Dedifferentiated amniotic fluid mesenchymal stem cell (primary cell): ENCODE measurements around the gene FOXF2.

Experiments
- DNase-seq: peaks from one replicate; pipeline ENCODE4 v3.0.0-alpha.2; 2016; ENCODE audit errors: extremely low spot score

The FOXF2 gene

GRCh38 chr6:1378065-1379016, 11.0 kb upstream of the FOXF2 start:
- no peak for DNase-seq

DNA sequence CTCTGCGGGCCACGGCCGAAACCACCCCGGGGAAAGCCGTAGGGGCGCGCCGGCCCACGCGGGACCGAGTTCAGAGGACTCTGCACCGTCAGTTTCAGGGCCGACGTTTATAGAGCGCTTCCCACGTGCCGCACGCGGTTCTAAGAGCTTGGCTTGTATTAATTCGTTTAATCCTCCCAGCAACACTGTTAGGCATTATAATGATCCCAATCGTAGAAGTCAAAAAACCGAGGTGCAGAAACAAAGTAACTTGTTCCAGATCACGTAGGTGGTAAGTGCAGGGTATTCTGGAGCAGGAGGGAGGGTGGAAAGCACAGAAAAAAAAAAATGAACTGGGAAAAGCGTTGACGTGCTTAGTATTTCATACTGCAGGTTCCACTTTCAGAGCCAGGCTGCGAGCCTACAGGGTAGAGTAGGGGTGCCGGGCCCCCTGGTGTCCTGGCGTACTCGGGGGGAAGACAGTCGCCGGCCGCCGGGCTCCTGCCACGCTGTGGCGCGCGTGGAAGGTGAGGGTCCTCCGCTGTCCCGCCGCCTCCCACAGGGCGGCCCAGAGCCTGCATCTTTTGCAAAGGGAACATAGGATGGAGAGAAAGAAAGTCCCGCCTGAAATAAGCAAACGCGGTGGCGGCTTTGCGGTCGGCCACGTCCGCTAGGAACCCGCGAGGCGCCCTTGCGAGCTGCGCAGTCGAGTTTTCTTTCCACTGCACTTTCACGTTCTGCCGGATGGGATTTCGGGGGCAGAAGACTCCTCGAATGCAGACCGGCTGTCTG, 10.2 kb upstream of the FOXF2 start:
- no peak for DNase-seq

GRCh38 chr6:1379788-1380147, 9.6 kb upstream of the FOXF2 start:
- DNase-seq, result no peak

DNA sequence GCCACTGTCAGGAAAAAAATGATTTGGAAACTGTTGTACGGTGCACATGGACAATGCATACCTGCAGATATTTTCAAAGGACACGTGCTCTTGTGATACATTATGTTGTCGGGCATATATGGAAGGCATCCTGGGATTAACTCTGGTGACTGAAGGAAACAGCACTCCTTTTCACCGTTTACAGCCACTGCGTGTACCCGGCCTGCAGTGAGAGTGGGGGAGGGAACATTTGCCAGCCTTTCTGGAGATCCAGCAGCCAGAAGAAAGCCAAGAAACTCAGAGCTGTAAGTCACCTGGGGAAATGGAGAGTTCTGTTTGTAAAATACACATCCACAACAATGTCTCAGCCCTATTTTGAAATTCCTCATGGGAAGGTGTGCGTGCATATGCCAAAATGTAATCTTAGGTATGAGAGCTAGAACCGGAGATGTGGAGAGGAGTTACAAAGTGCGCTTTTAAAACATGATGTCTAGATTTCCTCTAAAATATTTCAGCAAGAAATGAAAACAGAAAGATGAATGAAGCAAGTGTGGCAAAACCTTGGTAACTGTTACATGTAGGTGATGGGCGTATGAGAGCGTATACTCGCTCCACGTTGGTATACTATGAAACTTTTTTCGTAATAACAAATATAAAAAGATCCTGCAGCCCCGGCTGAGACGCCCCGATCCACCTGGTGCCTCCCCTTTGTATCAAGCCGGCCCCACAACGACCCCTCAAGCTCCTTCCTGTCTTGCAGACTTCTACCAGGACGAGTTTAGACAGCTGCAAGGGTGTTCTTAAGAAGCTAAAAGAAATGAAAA, 8.6 kb upstream of the FOXF2 start:
- DNase-seq, result no peak

GRCh38 chr6:1381481-1382330, 7.7 kb upstream of the FOXF2 start:
- DNase-seq, result no peak

- no peak for DNase-seq
These were observed 7.0 kb upstream of the FOXF2 start for GRCh38 chr6:1382331-1382882.

- DNase-seq, result no peak
These were observed 6.3 kb upstream of the FOXF2 start for GRCh38 chr6:1382883-1383728.

- DNase-seq, result no peak
These were observed 5.4 kb upstream of the FOXF2 start for GRCh38 chr6:1383729-1384548.

- no peak for DNase-seq
These were observed 4.7 kb upstream of the FOXF2 start for GRCh38 chr6:1384549-1385128.

DNA sequence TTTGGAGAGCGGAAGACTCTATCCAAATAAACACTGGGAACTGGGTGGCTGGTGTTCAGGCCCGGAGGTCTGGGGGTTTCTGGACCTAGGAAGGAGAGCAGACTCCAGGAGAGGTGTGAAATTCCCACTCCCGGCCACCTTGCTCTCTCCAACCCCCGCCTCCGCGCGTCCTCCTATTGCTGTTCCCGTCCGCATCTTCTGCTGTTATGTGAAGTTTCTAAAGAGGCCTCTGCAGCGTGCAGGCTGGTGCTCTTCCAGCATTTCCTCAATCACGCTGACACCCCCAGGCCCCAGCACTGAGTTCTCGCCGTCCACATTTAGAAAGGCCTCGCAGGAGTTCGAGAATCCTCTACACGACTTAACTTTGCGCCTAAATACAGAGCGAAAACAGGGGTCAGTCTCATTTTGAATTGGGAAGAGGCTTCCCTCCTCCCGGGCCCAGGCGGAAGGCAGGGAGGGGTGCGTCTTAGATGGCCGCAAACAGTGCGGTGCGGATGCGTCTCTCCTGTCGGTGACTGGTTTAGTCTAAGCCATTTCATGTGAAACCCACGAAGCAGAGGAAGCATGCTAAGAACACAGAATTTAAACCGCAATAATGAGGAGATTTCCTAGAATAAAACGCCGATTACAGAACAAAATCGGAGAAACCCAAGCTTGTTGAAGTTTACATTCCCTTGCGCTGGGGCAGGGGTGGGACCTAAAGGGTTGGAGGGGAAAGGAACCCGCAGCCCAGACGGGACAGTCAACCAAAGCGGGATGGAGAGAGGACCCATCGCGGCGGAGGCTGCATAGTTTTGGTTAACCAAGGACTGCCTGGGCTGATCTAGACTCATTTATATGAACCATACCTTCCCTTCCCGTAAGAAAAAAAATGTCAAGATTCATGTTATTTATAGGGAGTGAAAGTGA, 4.0 kb upstream of the FOXF2 start:
- DNase-seq, result no peak

- no peak for DNase-seq
These were observed 3.2 kb upstream of the FOXF2 start for GRCh38 chr6:1386038-1386709.

GRCh38 chr6:1387538-1387875, 1.9 kb upstream of the FOXF2 start:
- DNase-seq, result no peak

DNA sequence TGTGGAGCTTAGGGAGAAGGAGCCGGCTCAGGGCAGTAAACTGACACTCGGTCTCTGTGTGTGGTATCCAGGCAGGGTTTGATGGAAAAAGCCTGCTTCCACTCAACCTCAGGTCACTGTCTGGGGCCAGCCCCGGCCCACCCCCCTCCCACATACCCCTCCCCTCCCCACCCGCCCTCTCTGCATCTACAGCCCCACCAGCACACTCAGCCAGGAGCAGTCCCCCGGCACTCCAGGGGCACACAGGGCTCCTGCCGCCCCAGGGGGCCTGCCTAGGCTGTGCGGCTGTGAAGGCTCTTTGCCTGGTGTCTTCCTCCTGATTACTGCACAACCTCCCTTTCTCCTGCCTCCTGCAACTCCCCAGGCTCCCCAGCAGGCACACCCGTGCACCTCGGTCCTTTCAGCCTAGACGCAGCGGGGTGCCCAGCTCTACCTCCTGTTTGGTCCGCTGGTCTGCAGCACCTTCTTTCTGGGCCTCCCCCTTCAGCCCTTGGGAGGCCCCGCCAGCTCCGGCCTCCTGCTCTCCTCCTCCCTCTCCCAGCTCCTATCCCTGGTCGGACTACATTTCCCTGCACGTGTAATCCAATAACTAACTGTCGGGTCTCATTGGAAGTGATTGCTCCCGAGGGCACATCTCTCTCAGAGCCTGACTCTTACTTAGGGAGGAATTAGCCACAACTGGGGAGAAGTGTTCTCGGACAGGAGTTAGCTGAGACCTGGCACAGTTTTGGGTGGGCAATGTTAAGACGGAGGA, 1.3 kb upstream of the FOXF2 start:
- DNase-seq, result no peak

- no peak for DNase-seq
These were observed 577 bp upstream of the FOXF2 start for GRCh38 chr6:1388630-1389368.

DNA sequence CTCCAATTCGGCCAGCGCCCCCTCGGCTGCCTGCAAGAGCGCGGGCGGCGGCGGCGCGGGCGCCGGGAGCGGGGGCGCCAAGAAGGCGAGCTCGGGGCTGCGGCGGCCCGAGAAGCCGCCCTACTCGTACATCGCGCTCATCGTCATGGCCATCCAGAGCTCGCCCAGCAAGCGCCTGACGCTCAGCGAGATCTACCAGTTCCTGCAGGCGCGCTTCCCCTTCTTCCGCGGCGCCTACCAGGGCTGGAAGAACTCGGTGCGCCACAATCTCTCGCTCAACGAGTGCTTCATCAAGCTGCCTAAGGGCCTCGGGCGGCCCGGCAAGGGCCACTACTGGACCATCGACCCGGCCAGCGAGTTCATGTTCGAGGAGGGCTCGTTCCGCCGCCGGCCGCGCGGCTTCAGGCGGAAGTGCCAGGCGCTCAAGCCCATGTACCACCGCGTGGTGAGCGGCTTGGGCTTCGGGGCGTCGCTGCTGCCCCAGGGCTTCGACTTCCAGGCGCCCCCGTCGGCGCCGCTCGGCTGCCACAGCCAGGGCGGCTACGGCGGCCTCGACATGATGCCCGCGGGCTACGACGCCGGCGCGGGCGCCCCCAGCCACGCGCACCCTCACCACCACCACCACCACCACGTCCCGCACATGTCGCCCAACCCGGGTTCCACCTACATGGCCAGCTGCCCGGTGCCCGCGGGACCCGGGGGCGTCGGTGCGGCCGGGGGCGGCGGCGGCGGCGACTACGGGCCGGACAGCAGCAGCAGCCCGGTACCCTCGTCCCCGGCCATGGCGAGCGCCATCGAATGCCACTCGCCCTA, 963 bp downstream of the FOXF2 start:
- DNase-seq, result peak; percentile 49
